ENCODE measurements around the gene CFAP100. TPM values are rescaled to one million over a fixed set of nuclear protein-coding genes. Genes with fewer than 3 reads are reported as not detected.

The CFAP100 gene
- total and polyA plus RNA-seq, 2 of the 4 experiments (the other 2 are of a cell fraction) = not detected

- Histone ChIP-seq H3K36me3 (ENCODE audit: control insufficient read depth, insufficient read depth, low read length) (peaks cover 1% of the 10 kb centered on the region; the same call in 1 of the 2 replicates), H2AK5ac (ENCODE audit: low read depth, low read length) (no peak overlapping the region), H3K27me3 (ENCODE audit: control insufficient read depth, insufficient read depth, low read length) (peaks cover 3% of the 10 kb centered on the region; the same call in 1 of the 2 replicates), H3K9me3 (ENCODE audit: control insufficient read depth, insufficient read depth, low read length) (no peaks in the 10 kb centered on the region), H4K20me1 (ENCODE audit: insufficient read depth, low read length) (no peaks in the 10 kb centered on the region; the same call in 1 of the 2 replicates), H3K18ac (ENCODE audit: low read depth, low read length) (no peak overlapping the region), H2AK9ac (replicated peaks; ENCODE audit: low read depth, low read length, poor library complexity) (no peak overlapping the region), H3K23ac (ENCODE audit: low read depth, low read length) (no peak overlapping the region), H3K9me1 (ENCODE audit: insufficient read depth, low read length) (0 out of 2 replicates have a peak, but pooled peaks cover 4% of the 10 kb centered on the region), H2AFZ (replicated peaks; ENCODE audit: low read length, poor library complexity) (no peak overlapping the region), H3K4me3 (ENCODE audit: insufficient read depth, low read depth, low read length) (no peak overlapping the region), H4K91ac (ENCODE audit: insufficient read depth, low read depth, low read length) (no peak overlapping the region), H3K14ac (replicated peaks; ENCODE audit: low read depth, low read length) (no peak overlapping the region), H4K5ac (ENCODE audit: low read depth, low read length) (no peak overlapping the region), H3K9ac (ENCODE audit: low read depth, low read length) (no peak overlapping the region), H3K79me1 (ENCODE audit: low read depth in 1 of 2, low read length in 2 of 2) (no peaks in the 10 kb centered on the region), H3K4ac (ENCODE audit: low read depth, low read length) (no peak overlapping the region), H2BK120ac (ENCODE audit: low read depth, low read length) (no peak overlapping the region), H4K8ac (ENCODE audit: low read depth in 2 of 2, low read length in 2 of 2) (no peak overlapping the region), H2BK5ac (ENCODE audit: low read depth, low read length, poor library complexity, severe bottlenecking) (no peak overlapping the region), H3K4me2 (ENCODE audit: low read depth, low read length) (no peak overlapping the region), H2BK15ac (ENCODE audit: low read depth, low read length) (no peak overlapping the region), H2BK20ac (ENCODE audit: low read depth, low read length) (no peak overlapping the region), H3K27ac (ENCODE audit: insufficient read depth, low read length) (no peak overlapping the region), H3K56ac (ENCODE audit: extremely low read depth, insufficient read depth, low read length) (no peak overlapping the region), H3K4me1 (ENCODE audit: control insufficient read depth, insufficient read depth, low read length) (no peaks in the 10 kb centered on the region; the same call in 1 of the 2 replicates)
- intact Hi-C loops (cut with micrococcal nuclease) (no loop called here), dilution Hi-C loops (cut with HindIII; ENCODE audit: low sequenced_read_pairs, unreplicated experiment) (no loop called here), in situ Hi-C loops (cut with MboI; ENCODE audit: low sequenced_read_pairs) (no loop called here)
- TF ChIP-seq BHLHE40 (IDR thresholded peaks at IDR 0.05; ENCODE audit: low read depth, low read length) (no peak), CEBPB (IDR thresholded peaks at IDR 0.05; ENCODE audit: low read depth, low read length) (no peak), SMC3 (IDR thresholded peaks at IDR 0.05; ENCODE audit: low read depth, low read length) (no peak), CTCF (conservative IDR thresholded peaks at IDR 0.05; ENCODE audit: low read depth, low read length) (no peak)
- BruUV-seq (replicated peaks) = no TSS peak
- WGBS, 2 experiments (ENCODE audit: extremely low coverage in 2 of 2, insufficient read length in 1 of 2) = 100% methylated on average over 3 of the region's 6 CpGs; no CpG with 5 or more reads in 1 of the 2 experiments
- ChIA-PET CTCF (interaction anchor here (0.6 kb wide), 1 partner anchor 199 kb away, joined by 3 read pairs; no protein-coding TSS in a partner anchor), POLR2A (ENCODE audit: unreplicated experiment) (interaction anchor here (0.6 kb wide), 1 partner anchor 1225 kb away, joined by 3 read pairs; no protein-coding TSS in a partner anchor)
- DNase-seq (no peak), ATAC-seq (ENCODE audit: low read depth) (no peak)
Measured at GRCh38 chr3:126349071-126349470, 45.6 kb upstream of the CFAP100 start.
